Ecto neural progenitor cell (in vitro differentiated cells): ENCODE data around the gene B4GALT5.

Experiments used
- DNase-seq: peaks from one replicate; pipeline ENCODE4 v3.0.0-alpha.2; 2018; ENCODE audit warnings: low spot score

B4GALT5 gene

DNA sequence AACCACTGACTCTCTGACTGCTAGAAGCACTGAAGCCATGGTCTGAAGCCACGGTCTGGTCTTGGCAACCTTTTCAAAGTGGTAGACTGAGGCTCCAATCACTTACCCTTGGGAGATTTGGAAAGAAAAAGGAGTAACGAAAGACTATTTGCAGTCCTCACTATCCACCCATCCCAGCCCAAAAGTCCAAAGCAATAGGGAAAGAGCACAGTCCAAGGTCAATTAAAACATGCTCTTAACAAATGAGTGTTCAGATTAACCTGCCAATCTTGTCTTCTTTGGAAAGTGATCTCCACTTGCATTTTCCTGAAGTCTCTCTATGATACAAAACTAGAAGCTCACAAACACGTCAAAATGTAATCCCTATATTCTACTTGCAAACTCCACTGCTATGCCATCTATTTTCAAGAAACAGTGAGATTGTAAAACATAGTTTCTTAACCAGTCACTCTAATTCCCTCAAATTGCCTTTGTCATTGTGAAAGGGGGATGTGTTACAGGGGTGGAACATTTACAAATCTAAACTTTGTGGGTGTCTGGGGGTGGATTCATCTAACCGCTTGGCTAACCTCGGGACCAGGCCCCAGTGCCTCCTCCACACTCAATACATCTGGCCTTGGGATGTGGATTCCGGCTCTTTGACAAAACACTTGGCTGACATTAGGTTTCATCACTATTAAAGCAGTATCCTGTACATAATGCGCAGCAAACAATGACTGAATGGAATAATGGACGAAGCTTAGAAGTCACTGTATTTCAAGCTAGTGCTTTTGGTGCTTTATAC lies 56.4 kb downstream of the B4GALT5 start:
- DNase-seq, result no peak

DNA sequence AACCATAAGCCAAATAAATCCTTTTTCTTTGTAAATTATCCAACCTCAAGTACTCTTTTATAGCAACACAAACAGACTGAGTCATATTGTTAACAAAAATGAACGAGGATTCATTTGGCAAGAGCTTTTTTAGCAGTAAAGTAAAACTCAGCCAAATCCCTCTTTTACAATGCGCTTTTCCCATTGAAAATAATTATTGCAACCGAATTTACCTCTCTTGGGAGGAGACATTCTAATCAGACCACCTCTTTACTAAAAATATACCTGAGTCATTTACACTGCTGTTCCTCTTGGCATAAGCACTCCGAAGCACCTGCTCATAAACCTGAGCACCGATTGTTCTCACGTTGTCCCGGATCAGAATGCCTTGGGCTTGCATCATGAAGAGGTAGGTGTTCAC lies 57.4 kb downstream of the B4GALT5 start:
- DNase-seq, result no peak

DNA sequence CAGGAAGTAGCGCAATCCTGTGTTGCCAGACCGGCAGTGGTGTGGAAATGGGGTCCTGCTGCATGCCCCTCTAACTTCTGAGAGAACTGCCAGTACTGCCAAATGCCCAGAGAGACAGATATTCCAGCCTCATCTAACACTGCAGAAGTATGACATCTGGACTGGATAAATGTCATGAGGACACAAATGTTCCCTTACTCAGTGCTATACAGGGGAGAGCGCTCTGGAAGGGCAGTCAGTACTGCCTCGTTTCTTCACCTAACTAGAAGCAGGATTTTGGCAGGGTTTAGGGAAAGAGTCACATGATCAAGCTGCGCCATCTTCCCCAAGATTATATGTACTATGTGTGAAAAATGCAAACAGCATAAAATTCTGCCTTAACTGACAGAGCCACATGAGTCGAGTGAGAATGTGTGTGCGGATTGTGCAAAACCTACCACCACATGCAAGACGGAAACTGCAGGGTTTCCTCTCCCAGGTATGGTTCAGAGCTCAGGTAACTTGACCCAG lies 59.7 kb downstream of the B4GALT5 start:
- DNase-seq, result no peak

DNA sequence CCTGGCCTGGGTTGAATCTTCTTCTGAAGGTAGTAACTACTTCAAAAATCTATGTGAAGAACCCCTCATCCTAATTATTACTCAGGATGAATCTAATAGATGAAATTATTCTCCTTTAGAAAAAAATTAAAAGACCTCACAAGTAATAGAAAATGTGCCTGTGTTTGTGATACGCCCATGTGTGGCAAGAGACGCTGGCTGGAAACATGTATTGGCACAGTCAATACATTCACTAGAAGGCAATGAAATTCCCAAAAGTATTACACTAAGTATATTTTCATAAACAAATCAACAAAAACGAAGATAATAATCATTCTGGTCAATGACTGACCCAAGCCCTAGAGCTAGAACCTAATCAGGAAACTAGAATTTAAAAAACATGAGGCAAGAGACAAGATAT lies 64.0 kb downstream of the B4GALT5 start:
- DNase-seq, result no peak

DNA sequence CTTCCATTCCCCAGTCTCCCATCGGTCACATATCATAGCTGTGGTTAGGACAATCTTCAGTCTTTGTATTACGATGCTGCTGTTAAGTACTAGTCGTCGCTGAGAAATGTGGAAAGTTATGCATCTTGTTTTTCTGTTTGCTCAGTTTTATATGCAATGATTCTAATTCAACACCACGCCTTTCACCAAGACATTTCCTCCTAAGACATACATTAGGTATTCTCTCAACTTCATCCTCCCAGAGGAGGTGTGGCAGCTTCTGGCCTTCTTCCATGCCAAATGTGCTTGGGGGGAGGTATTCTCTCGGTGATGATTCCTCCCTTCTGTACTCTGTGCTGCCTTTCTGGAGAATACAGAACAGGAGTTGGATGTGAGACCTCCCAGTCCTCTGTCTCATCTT lies 66.1 kb downstream of the B4GALT5 start:
- DNase-seq, result no peak

DNA sequence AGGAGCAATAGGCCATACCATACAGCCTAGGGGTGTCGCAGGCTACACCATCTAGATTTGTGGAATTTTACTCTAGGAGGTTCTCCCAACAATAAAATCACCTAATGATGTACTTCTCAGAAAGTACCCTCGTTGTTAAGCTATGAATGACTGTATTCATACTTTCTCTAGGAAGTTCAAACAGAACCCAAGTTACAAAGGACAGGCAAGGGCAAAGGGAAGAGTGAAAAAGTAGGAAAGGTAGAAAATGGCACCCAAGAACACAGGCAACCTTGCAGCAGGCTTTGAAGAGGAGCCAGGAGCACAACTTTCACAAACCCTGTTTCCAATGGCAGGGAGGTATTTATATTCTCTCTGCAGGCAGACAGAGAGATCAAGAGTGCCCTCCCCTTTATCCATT lies 67.2 kb downstream of the B4GALT5 start:
- no peak for DNase-seq

DNA sequence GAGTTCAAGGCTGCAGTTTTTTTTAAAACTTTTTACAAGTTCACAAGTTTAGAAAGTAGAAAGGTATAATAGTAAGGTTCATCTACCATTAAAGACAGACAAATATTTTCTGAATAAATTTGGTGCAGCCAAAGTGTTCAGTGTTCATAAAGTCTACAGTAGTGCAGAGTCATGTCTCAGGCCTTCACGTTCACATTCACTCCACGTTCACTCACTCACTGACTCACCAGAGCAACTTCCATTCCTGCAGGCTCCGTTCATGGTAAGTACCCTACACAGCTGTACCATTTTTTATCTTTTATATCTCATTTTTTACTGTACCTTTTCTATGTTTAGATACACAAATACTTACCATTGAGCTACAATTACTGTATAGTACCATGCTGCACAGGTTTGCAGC lies 67.6 kb downstream of the B4GALT5 start:
- no peak for DNase-seq

DNA sequence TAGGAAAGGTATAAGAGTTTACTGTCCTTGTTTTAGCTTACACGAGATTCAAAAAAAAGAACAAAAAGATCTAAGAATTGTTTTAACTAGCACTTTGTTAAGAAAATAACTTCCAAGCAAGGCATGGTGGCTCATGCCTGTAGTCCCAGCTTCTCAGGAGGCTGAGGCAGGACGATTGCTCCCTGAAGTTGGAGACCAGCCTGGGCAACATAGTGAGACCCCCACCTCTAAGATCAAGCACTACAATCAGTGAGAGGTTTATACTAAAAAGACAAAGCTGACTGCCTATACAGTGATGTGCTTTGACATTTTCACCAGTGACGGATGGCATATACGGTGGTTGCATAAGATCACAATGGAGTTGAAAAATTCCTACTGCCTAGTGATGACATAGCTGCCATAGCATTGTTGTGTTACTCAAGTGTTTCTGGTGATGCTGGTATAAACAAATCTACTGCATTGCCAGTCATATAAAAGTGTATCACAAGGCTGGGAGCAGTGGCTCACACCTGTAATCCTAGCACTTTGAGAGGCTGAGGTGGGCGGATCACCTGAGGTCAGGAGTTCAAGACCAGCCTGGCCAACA lies 68.6 kb downstream of the B4GALT5 start:
- DNase-seq, result no peak

DNA sequence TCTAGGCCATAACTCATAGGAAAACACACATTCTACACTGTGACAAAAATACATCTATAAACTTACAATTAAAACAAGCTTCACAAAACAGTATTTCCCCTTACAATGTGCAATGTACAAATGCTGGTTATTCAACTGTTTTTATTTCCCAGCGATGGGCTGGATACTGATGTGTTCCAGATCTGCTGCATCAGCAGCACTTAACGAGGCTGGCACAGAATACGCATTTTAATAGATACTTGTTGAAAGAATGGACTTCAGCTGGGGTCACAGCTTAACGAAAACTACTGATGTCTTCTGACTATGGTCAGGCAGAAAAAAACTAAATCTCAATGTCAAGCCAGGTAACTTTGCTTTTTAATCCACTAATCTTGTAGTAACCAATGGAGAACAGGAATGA lies 70.9 kb downstream of the B4GALT5 start:
- no peak for DNase-seq

DNA sequence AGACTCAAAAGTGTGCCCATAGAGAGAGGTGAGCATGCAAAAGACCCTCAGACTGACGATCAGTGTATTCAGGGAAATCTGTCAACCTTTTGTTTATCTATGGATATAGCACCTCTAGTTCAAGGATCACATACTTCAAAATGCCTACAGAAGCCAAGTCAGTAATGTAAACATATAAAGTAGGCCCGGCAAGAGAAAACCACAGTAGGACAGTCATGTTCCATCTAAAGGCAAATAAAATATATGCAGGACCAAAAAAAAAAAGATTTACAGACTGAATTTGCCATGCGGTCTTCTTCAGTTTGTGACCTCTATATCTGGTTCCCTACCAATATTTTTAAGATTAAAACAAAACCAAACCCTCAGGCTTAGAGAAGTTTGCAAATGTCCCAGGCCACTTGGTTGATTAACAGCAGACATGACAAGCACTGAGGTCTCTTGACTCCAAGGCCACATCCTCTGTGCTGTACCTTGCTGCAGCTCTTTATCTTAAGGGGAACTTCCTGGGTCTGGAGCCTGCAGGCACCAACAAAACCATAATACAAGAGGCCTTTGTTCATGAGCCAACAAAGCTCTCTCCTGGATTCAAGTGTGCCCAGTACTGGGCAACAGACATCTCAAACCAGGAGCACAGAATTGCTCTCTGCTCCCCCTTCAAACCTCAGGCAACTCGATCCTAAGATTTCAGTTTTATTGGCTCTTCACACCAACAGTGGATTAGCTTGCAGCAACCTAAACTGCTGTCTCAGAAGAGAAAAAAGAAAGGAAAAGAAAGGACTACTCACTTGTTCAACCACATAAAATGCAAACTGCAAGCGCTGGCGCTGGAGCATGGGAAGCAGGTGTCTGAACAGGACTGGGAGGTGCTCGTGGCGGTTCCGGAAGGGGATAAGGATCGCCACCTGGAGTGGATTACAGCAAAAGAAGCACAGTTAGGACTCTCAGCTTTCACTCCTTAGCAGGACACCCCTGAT lies 71.7 kb downstream of the B4GALT5 start:
- no peak for DNase-seq

DNA sequence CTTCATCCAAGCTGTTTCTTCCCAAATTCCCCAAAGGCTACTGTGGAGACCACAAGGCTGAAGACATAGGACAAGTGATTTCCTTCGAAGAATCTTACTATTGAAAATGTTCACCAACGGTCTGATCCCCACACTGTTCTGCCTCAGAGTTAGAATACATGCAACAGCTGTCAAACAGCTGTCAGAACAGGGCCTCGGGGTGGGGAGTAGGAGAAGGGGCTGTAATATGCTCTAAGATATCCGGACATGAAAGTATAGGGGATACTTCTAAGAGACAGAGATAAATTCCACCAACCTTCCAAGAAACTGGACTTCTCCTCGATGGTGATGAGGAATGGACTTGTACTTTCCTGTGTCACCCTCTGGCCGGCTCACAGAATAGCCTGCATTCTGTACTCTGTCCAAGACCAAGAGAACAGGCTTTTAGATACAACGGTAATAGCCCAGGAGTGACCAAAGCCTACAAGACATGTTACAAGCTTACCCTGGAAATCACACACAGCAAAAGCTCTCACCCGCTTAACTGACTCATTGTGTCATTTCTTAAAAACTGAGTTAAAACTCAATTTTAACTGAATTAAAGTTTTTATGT lies 76.5 kb downstream of the B4GALT5 start:
- no peak for DNase-seq

DNA sequence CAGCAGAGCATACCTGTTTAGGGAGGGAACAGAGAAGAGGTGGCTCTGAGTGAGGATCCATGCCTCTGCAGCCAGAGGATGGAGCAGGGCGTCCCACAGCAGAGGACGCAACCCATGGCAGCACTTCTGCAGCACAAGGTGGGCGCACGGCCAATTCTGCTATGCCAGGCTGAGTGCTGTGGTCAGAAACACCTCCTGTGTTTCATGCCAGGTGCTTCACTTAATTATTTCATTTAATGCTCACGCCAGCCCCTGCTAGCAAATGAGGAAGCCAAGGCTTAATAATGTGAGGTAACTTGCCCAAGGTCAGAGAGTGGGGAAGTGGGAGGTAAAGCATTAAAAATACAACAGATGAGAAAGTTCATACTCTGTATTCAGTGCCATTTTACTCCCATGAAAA lies 77.2 kb downstream of the B4GALT5 start:
- DNase-seq, result no peak

DNA sequence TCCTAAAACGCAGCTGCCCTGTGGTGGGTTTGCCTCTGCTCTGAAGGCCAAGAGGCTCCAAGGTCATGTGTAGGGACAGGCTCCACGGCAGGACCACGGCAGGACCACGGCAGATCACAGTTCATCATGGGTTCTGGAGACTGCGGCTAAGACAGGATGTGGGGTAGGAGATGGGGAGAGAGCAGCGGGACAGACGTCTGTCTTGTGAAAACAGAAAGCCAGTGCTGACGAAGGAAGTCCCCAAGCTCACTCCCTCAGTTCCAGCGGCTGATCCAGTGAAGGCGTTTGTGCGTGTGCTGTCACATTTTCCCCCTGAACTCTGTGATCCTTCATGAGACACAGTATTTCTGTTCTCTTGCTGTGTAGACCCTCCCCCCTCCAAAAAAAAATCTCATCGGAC lies 77.8 kb downstream of the B4GALT5 start:
- DNase-seq, result no peak

DNA sequence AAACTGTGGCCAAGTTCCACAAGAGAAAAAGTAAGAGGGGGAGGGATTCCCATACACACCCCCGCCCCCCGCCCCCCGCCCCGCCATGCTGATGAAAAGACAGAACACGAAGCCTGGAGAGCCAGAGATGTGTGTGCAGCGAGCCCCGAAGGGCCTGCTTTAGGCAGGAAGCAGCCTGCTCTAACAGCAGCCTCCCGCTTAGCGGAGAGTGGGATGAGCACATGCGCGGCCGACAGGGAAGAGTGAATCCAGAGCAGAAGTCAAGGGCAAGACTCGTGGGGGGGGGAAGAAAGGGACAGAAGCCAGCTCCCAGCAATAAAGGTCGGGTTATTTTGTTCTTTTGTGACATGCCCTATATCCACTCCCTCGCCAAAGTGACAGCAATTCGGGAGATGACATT lies 78.5 kb downstream of the B4GALT5 start:
- DNase-seq, result no peak

DNA sequence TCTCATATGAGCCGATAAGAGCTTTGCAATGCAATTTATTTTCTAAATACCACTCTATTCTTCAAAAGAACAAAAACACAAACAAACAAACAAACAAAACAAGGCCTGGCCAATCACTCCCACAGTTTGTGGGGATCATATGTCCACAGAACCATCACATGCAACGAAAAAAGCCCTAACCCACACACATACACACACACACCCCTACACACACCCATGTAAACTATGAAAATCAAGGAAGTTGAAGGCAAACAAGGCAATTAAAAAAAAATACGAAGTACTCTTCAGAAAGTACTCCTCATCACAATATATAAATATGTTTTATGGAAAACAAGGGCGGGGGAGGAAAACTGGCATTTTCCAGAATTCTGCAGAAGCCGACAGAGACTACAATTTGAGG lies 79.6 kb downstream of the B4GALT5 start:
- no peak for DNase-seq

DNA sequence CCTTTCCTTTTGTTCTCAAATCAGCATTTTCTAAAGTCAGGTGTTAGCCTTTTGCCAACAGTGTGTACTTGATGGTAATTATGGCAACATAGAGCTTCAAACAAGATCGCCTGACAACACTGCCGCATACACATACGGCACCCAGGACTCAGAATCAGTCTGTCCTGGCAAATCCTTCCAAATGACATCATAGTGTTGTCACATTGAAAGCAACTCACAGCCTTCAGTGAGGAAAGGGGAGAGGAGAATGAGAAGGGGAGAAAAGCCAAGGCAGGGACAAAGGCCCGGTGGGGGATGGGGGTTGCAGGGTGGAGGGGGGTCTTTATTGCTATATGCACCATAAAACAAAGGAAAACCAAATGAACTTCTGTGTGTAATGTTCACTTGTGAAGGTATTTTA lies 80.0 kb downstream of the B4GALT5 start:
- no peak for DNase-seq

DNA sequence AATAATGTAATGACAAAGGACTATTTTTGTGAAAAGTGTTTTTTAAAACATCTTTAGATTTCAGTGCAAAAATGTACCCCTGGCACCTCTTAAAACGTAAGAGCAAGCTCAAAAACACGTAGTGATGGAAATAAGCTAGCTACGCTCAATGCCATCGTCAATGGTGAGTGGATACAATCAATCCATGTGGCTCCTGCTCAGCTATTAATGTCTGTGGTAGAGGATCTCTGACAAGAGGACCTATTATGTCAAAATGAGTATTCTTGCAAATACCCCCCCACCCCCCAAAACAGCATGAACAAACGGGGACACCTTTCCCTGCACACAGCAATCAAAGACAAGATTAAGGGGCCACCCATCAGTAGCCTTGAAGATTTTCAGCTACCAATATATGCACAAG lies 80.7 kb downstream of the B4GALT5 start:
- DNase-seq, result no peak

DNA sequence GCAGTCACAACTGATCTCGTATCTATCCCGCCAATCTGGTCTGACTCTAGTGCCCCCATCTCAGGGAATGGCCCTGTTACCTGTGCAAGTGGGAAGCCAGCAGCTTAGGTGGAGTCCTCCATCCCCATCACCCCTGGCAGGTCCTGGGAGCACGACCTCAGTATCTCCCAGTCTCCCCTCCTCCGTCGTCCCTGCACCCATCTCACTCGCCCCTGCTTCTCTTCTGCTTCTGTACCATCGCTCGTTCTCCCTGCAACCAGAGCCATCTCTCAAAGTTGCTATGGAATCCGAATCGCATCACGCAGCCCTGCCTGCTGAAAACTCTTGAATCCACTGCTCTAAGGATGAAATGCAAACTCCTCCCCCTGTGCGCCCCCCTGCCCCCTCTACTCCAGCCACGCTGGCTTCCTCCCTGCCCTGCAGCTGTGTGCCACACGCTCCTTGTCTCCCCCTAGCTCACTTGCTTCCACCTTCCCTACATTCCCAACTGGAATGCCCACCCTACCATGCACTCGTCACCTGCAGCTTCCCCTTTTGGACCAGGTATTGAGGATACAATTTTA lies 81.7 kb downstream of the B4GALT5 start:
- no peak for DNase-seq

DNA sequence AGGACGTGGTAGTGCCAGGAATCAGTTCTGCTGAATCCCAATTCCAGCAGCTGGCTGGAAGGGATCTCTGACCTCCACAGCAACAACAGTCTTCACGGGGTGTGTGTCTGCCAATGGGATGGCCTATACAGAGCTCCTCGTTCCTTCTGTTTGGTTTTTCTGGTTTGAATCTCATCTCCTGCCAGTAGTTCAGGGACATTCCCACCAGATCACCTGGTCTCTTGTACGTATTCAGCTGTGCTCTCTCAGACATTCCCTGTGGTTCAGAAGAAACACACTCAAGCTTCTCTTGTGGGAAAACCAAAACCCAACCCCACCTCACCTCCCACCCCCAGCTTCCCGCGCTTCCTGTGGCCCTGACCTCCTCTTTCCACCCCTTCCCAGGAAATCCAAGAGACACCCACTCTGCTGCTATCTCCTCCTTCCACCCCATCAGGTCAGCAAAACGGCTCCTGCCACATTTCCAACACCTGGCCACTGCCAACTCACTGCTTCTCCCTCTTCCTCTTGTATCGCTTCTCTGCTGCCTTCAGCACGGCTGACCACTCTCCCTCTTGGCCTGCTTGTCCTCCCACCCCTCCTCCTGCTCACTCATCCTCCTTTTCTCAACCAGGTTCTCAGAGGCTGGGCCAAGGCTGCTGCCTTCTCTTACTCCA lies 82.5 kb downstream of the B4GALT5 start:
- DNase-seq, result no peak

DNA sequence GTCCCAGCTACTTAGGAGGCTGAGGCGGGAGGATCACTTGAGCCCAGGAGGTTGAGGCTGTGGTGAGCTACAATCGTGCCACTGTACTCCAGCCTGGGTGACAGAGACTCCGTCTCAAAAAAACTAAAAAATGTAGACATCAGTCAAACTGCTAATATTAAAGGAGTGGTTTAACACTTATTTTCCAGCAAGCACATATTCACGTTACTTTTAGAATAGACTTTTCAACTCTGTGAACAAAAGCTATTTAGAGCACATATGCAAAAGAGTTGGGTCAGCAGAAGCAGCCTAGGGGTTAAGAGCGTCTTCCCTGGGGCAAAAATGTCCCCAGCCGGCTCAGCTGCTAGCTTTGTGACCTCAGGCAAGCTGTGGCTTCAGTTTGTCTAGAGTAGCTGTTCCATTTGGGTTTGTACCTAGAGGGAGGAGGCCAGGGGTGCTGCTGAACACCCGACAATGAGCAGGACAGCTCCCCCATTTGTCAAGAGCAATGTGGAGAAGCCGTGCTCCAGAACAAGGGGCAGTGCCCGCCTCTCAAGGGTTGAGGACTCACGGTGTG lies 83.2 kb downstream of the B4GALT5 start:
- no peak for DNase-seq

DNA sequence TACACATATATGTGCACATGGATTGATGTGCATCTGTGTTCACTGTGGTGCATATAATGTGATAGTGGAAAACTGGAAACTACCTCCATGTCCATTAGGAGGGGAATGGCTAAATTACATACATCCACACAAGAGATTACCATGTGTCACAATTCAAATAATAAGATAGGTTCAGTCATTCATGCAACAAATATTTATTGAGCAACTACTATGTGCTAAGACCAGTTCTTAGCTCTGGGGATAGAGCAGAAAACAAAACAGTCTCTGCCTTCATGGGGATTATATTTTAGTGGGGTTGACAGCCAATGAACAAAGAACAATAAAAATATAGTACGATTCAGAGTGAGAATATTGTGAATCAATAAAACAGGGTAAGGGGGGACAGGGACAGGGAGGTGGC lies 84.1 kb downstream of the B4GALT5 start:
- DNase-seq, result no peak
